A549 (cell line): ENCODE data around the gene POLR1C.

Source experiments
- CHD2 ChIP-seq: fragments of 150-350 bp; IDR thresholded peaks from 2 replicates; pipeline ENCODE4 v1.6.1; 2014; ENCODE audit warnings: low read length; ENCODE audit not compliant: partially characterized antibody
- RNF2 ChIP-seq: fragments of 200-600 bp; sonication (generic); IDR thresholded peaks from 2 replicates; pipeline ENCODE4 v1.6.1; 2016; ENCODE audit warnings: low read depth, mild to moderate bottlenecking, antibody characterized with exemption, moderate library complexity, borderline replicate concordance

DNA sequence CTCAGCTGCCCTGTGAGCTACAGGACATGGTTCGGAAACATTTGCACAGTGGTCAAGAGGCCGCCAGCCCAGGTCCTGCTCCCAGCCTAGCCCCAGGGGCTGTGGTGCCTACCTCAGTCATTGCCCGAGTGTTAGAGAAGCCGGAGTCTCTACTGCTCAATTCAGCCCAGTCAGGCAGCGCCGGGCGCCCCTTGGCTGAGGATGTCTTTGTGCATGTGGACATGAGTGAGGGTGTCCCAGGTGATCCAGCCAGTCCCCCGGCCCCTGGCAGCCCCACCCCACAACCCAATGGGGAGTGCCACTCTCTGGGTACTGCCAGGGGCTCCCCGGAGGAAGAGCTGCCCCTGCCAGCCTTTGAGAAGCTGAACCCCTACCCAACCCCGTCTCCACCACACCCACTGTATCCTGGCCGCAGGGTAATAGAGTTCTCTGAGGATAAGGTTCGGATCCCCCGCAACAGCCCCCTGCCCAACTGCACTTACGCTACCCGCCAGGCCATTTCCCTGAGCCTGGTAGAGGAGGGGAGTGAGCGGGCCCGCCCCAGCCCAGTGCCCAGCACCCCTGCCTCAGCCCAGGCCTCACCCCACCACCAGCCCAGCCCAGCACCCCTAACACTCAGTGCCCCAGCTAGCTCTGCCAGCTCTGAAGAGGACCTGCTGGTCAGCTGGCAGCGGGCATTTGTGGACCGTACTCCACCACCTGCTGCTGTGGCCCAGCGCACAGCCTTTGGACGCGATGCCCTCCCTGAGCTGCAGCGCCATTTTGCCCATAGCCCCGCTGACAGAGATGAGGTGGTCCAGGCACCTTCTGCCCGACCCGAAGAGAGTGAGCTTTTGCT is 11.9 kb upstream of the POLR1C start:
- no peak for TF ChIP-seq RNF2
- no peak for TF ChIP-seq CHD2
